Breast epithelium (tissue), 4 donors: ENCODE data around the gene KMT2A. TPM values are rescaled to one million over a fixed set of nuclear protein-coding genes. Genes with fewer than 3 reads are reported as not detected.
A peak's percentile ranks its signal among the peaks of the same experiment; 100 is the strongest.
"Not testable (repeated sequence)": the region's sequence is repeated elsewhere in the genome, so short reads cannot be mapped to it uniquely, and the experiment has no call there.

Experiments used
- DNase-seq, 2 donors: peaks; one replicate each; pipeline ENCODE4 v3.0.0-alpha.2; 2019; ENCODE audit warnings: low spot score in 2 of 2
- H3K27ac ChIP-seq, 2 donors: fragments of 200-600 bp; sonication (generic) in 1 of 2; one replicate each; pipeline ENCODE4 v1.5.1; 2016 to 2019; ENCODE audit warnings: mild to moderate bottlenecking in 1 of 2
- H3K27me3 ChIP-seq, 2 donors: fragments of 200-600 bp; sonication (generic) in 1 of 2; one replicate each; pipeline versions ENCODE4 v1.5.1 to v1.6.0; 2017 to 2019; ENCODE audit warnings: control low read depth in 1 of 2, mild to moderate bottlenecking in 1 of 2
- H3K36me3 ChIP-seq: fragments of 200-600 bp; one replicate; pipeline ENCODE4 v1.5.1; 2019
- H3K4me1 ChIP-seq, 2 donors: fragments of 200-600 bp; sonication (generic); one replicate each; pipeline ENCODE4 v1.5.1; 2016 to 2019; ENCODE audit warnings: control low read depth in 1 of 2
- H3K4me3 ChIP-seq, 3 donors: fragments of 200-600 bp; sonication (generic); 1 replicate in 2 of 3; 2 replicates in 1 of 3; pipeline ENCODE4 v1.5.1; 2016 to 2019; ENCODE audit warnings: mild to moderate bottlenecking in 3 of 3, moderate library complexity in 2 of 3
- H3K9me3 ChIP-seq, 2 donors: fragments of 200-600 bp; sonication (generic) in 1 of 2; one replicate each; pipeline ENCODE4 v1.5.1; 2016 to 2019; ENCODE audit warnings: control low read depth in 1 of 2
- POLR2A ChIP-seq: fragments of 450-650 bp; IDR thresholded peaks from one replicate; pipeline ENCODE4 v1.6.1; 2016; ENCODE audit warnings: antibody characterized with exemption, mild to moderate bottlenecking, moderate library complexity
- POLR2AphosphoS5 ChIP-seq, 3 donors: sonication (generic); formaldehyde crosslinking; IDR thresholded peaks; one replicate each; pipeline ENCODE4 v1.6.1; 2017; ENCODE audit warnings: antibody characterized with exemption in 3 of 3
- intact Hi-C: fragments of 100-400 bp; cut with DNase I; formaldehyde crosslinking; loops from one replicate; pipeline ENCODE4 v1.15.1; 2023; ENCODE audit warnings: low total_unique reads
- total RNA-seq, 3 donors: library from RNA; depleted of rRNA; stranded (reverse); fragments of >200 nt; gene quantifications; one replicate each; pipeline ENCODE4 v1.1.0, GENCODE V29; 2016
- TF ChIP-seq, protein P1 (sequence below), 3 donors: fragments of 450-650 bp; IDR thresholded peaks; one replicate each; pipeline ENCODE4 v1.5.1; 2016 to 2017; ENCODE audit warnings: antibody characterized with exemption in 3 of 3, mild to moderate bottlenecking in 3 of 3, moderate library complexity in 3 of 3

Gene KMT2A
- total RNA-seq, 3 donors from 2014 or later = 67.4 to 100.0 (median 79.6) TPM

- DNase-seq = no peak
- H3K4me1 ChIP-seq = no peaks in the 10 kb centered on the region
- no peak for TF ChIP-seq POLR2AphosphoS5 (IDR thresholded peaks at IDR 0.05)
- no peaks in the 10 kb centered on the region for H3K9me3 ChIP-seq
- intact Hi-C loops = no loop called here
- H3K36me3 ChIP-seq = no peaks in the 10 kb centered on the region
- H3K27me3 ChIP-seq = no peaks in the 10 kb centered on the region
- H3K27ac ChIP-seq = no peak overlapping the region
- H3K4me3 ChIP-seq = no peak overlapping the region
Observed at GRCh38 chr11:118471030-118471429, 34.7 kb downstream of the KMT2A start.

DNA sequence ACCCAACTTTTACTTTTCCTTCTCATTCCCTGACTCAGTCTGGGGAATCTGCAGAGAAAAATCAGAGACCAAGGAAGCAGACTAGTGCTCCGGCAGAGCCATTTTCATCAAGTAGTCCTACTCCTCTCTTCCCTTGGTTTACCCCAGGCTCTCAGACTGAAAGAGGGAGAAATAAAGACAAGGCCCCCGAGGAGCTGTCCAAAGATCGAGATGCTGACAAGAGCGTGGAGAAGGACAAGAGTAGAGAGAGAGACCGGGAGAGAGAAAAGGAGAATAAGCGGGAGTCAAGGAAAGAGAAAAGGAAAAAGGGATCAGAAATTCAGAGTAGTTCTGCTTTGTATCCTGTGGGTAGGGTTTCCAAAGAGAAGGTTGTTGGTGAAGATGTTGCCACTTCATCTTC lies 37.2 kb downstream of the KMT2A start:
- H3K4me1 ChIP-seq = no peaks in the 10 kb centered on the region
- peaks cover 5% of the 10 kb centered on the region for H3K36me3 ChIP-seq
- no peak overlapping the region for H3K4me3 ChIP-seq
- intact Hi-C loops = no loop called here
- H3K27ac ChIP-seq = no peak overlapping the region
- no peaks in the 10 kb centered on the region for H3K27me3 ChIP-seq
- no peak for DNase-seq
- TF ChIP-seq POLR2A (no peak), POLR2AphosphoS5 (IDR thresholded peaks at IDR 0.05) (no peak)
- TF ChIP-seq, protein P1, sequence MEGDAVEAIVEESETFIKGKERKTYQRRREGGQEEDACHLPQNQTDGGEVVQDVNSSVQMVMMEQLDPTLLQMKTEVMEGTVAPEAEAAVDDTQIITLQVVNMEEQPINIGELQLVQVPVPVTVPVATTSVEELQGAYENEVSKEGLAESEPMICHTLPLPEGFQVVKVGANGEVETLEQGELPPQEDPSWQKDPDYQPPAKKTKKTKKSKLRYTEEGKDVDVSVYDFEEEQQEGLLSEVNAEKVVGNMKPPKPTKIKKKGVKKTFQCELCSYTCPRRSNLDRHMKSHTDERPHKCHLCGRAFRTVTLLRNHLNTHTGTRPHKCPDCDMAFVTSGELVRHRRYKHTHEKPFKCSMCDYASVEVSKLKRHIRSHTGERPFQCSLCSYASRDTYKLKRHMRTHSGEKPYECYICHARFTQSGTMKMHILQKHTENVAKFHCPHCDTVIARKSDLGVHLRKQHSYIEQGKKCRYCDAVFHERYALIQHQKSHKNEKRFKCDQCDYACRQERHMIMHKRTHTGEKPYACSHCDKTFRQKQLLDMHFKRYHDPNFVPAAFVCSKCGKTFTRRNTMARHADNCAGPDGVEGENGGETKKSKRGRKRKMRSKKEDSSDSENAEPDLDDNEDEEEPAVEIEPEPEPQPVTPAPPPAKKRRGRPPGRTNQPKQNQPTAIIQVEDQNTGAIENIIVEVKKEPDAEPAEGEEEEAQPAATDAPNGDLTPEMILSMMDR (IDR thresholded peaks at IDR 0.05) = no peak
- H3K9me3 ChIP-seq = no peaks in the 10 kb centered on the region

GRCh38 chr11:118476676-118477075 lies 40.4 kb downstream of the KMT2A start:
- TF ChIP-seq, protein P1 (IDR thresholded peaks at IDR 0.05) = no peak
- Histone ChIP-seq H3K27ac (no peak overlapping the region), H3K4me3 (no peak overlapping the region), H3K9me3 (no peaks in the 10 kb centered on the region), H3K4me1 (no peaks in the 10 kb centered on the region), H3K27me3 (no peaks in the 10 kb centered on the region), H3K36me3 (peaks cover 5% of the 10 kb centered on the region)
- DNase-seq = no peak
- intact Hi-C loops = no loop called here

GRCh38 chr11:118481238-118481637 lies 44.9 kb downstream of the KMT2A start:
- H3K27me3 ChIP-seq, H3K36me3 ChIP-seq, H3K9me3 ChIP-seq, H3K27ac ChIP-seq, H3K4me1 ChIP-seq, DNase-seq, intact Hi-C loops, H3K4me3 ChIP-seq: not testable (repeated sequence)

DNA sequence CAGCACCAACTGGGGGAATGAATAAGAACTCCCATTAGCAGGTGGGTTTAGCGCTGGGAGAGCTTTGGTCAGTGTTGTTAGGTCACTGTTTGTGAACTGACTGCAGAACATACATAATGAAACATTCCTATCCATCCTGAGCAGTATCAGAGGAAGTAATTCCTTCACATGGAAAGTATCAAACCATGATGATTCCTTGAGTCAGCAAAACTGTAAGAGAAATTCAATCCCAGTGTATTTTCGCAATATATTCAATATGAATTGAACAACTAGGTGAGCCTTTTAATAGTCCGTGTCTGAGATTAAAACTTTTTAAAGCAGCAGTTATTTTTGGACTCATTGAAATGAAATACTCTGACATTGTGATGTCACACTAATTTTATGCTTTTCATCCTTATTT lies 48.1 kb downstream of the KMT2A start:
- H3K4me3 ChIP-seq = no peak overlapping the region
- no peak for DNase-seq
- H3K27ac ChIP-seq = no peak overlapping the region
- no peak for TF ChIP-seq POLR2A
- TF ChIP-seq POLR2AphosphoS5 (IDR thresholded peaks at IDR 0.05) = no peak
- H3K9me3 ChIP-seq = no peaks in the 10 kb centered on the region
- H3K27me3 ChIP-seq = no peaks in the 10 kb centered on the region
- H3K36me3 ChIP-seq = no peaks in the 10 kb centered on the region
- intact Hi-C loops = no loop called here
- no peaks in the 10 kb centered on the region for H3K4me1 ChIP-seq

GRCh38 chr11:118485273-118485672 lies 49.0 kb downstream of the KMT2A start:
- no peaks in the 10 kb centered on the region for H3K9me3 ChIP-seq
- TF ChIP-seq POLR2A (no peak), POLR2AphosphoS5 (IDR thresholded peaks at IDR 0.05) (no peak)
- TF ChIP-seq, protein P1 (IDR thresholded peaks at IDR 0.05) = no peak
- no peak for DNase-seq
- no peaks in the 10 kb centered on the region for H3K36me3 ChIP-seq
- no peak overlapping the region for H3K27ac ChIP-seq
- H3K4me1 ChIP-seq = no peaks in the 10 kb centered on the region
- intact Hi-C loops = no loop called here
- no peak overlapping the region for H3K4me3 ChIP-seq
- no peaks in the 10 kb centered on the region for H3K27me3 ChIP-seq

DNA sequence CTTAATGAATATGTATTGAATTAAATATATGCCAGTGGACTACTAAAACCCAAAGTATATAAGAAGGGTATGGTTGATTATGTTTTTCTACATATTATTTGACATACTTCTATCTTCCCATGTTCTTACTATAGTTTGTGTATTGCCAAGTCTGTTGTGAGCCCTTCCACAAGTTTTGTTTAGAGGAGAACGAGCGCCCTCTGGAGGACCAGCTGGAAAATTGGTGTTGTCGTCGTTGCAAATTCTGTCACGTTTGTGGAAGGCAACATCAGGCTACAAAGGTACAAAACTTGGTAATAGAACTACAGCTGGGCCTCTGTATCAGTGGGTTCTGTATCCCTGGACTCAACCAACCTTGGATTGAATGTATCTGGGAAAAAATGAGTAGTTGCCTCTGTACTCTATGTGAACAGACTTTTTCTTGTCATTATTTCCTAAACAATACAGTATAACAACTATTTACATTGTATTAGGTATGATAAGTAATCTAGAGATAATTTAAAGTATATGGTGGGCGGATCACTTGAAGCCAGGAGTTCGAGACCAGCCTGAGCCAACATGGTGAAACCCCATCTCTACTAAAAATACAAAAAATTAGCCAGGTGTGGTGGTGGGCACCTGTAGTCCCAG lies 52.3 kb downstream of the KMT2A start:
- Histone ChIP-seq H3K9me3 (no peaks in the 10 kb centered on the region), H3K27me3 (no peaks in the 10 kb centered on the region), H3K27ac (no peak overlapping the region), H3K4me1 (no peaks in the 10 kb centered on the region), H3K36me3 (no peaks in the 10 kb centered on the region), H3K4me3 (no peak overlapping the region)
- peak in 1 of 2 donors; percentile 58 for DNase-seq
- TF ChIP-seq POLR2AphosphoS5 (IDR thresholded peaks at IDR 0.05) (no peak), POLR2A (no peak)
- TF ChIP-seq, protein P1 (IDR thresholded peaks at IDR 0.05) = peak; percentile 62 to 80 (median 79)
- intact Hi-C loops = no loop called here
